ENCODE data around the gene NPM1.

NPM1 gene

GRCh38 chr5:171453056-171453725 is 65.5 kb downstream of the NPM1 start:
- no peak for FAIRE-seq

GRCh38 chr5:171453988-171454387 is 66.3 kb downstream of the NPM1 start:
- no peak for FAIRE-seq

- FAIRE-seq, result no peak
Measured at GRCh38 chr5:171454549-171454948, 66.9 kb downstream of the NPM1 start.

GRCh38 chr5:171455522-171455921 is 67.9 kb downstream of the NPM1 start:
- FAIRE-seq, result no peak

- no peak for FAIRE-seq
Measured at GRCh38 chr5:171457208-171457981, 69.7 kb downstream of the NPM1 start.

GRCh38 chr5:171459839-171460238 is 72.2 kb downstream of the NPM1 start:
- no peak for FAIRE-seq
